Measurements from ENCODE around the gene LRRC49. TPM values are rescaled to one million over a fixed set of nuclear protein-coding genes. Genes with fewer than 3 reads are reported as not detected.

Gene LRRC49
- total RNA-seq, 1 experiment from 2014 or later = 7.4 TPM

GRCh38 chr15:71010472-71010871 lies 117.8 kb downstream of the LRRC49 start:
- intact Hi-C loops (cut with micrococcal nuclease) = loop anchor here (2.0 kb wide), 1 partner anchor 430 kb away; no protein-coding TSS in a partner anchor
- no peaks in the 10 kb centered on the region for H3K27me3 ChIP-seq (ENCODE audit: insufficient read depth, low read length)
- no peak overlapping the region for H3K4me3 ChIP-seq (replicated peaks in 1 of 2; ENCODE audit: low read depth in 1 of 2, low read length in 2 of 2)
- H3K4me1 ChIP-seq (ENCODE audit: control insufficient read depth in 1 of 2, insufficient read depth in 2 of 2, low read length in 2 of 2) = no peaks in the 10 kb centered on the region
- ATAC-seq (no peak), DNase-seq (ENCODE audit: low read depth, low spot score) (no peak)
- ChIA-PET POLR2A (interaction anchor here (0.5 kb wide), 1 partner anchor 431 kb away, joined by 3 read pairs; no protein-coding TSS in a partner anchor), CTCF (interaction anchor here (0.7 to 3.0 kb wide), 4 partner anchors 11 to 561 kb away, joined by 3 to 16 read pairs (median 7); no protein-coding TSS in a partner anchor), RAD21 (ENCODE audit: low non-redundant PET in 1 of 2, low total read pairs in 2 of 2, uncharacterized antibody in 2 of 2, unreplicated experiment in 2 of 2) (interaction anchor here (0.7 to 2.0 kb wide), 2 partner anchors 430 kb away, joined by 3 to 8 read pairs; no protein-coding TSS in a partner anchor)
- no peaks in the 10 kb centered on the region for H4K20me1 ChIP-seq (ENCODE audit: insufficient read depth)
- H3K9me2 ChIP-seq (ENCODE audit: insufficient read depth) = no peaks in the 10 kb centered on the region
- BruUV-seq (replicated peaks) = no TSS peak
- H3K9me3 ChIP-seq (ENCODE audit: control insufficient read depth in 1 of 2, insufficient read depth in 1 of 2, low read depth in 1 of 2, low read length in 2 of 2) = no peaks in the 10 kb centered on the region
- H2AFZ ChIP-seq (ENCODE audit: low read depth, low read length, poor library complexity, severe bottlenecking) = no peak overlapping the region
- no peak for TF ChIP-seq EZH2 (IDR thresholded peaks at IDR 0.05)
- TF ChIP-seq REST (IDR thresholded peaks at IDR 0.05; ENCODE audit: low read depth) = no peak
- TF ChIP-seq ZNF274 (IDR thresholded peaks at IDR 0.05; ENCODE audit: low read depth, low read length) = no peak
- no peak for TF ChIP-seq SIN3A (IDR thresholded peaks at IDR 0.05; ENCODE audit: low read depth)
- no peak for TF ChIP-seq EGR1 (IDR thresholded peaks at IDR 0.05; ENCODE audit: low read depth)
- no peak for TF ChIP-seq RAD21 (IDR thresholded peaks at IDR 0.05; ENCODE audit: low read depth)
- no peak for TF ChIP-seq ATF3 (IDR thresholded peaks at IDR 0.05)
- no peak for TF ChIP-seq EZH2phosphoT487 (IDR thresholded peaks at IDR 0.05; ENCODE audit: borderline replicate concordance)
- no peaks in the 10 kb centered on the region for H3K79me2 ChIP-seq (ENCODE audit: insufficient read depth, low read length)
- no peak overlapping the region for H3K9ac ChIP-seq (ENCODE audit: low read length)
- H3K27ac ChIP-seq (ENCODE audit: low read depth, low read length) = no peak overlapping the region
- no peak overlapping the region for H3K4me2 ChIP-seq (ENCODE audit: low read length)
- no peaks in the 10 kb centered on the region for H3K36me3 ChIP-seq (ENCODE audit: control insufficient read depth in 1 of 2, insufficient read depth in 2 of 2, low read length in 2 of 2)
